GM18858 (cell line): ENCODE measurements around the gene ORC1.
"Not testable (repeated sequence)": the region's sequence is repeated elsewhere in the genome, so short reads cannot be mapped to it uniquely, and the experiment has no call there.

Experiments
- ATAC-seq: cut with Tn5 transposase; IDR thresholded peaks from one replicate; pipeline ENCODE4 v1.9.1; 2021; ENCODE audit not compliant: unreplicated experiment

ORC1 gene

GRCh38 chr1:52393174-52393573 is 11.0 kb downstream of the ORC1 start:
- no peak for ATAC-seq

DNA sequence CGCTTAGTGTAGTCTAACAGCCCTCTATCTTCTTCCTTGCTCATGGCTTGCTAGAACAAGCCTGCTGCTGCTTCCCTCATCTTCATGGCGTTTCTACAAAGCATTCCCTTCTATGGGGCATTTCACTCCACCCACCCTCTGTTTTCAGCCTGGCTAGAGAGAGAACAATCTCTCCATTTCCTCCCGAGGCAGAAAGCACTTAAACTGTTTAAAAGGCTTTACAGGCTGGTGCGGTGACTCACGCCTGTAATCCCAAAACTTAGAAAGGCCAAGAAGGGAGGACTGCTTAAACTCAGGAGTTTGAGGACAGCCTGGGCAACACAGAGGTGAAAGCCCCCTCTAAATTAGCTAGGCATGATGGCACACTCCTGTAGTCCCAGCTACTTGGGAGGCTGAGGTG is 17.8 kb downstream of the ORC1 start:
- ATAC-seq: no peak

DNA sequence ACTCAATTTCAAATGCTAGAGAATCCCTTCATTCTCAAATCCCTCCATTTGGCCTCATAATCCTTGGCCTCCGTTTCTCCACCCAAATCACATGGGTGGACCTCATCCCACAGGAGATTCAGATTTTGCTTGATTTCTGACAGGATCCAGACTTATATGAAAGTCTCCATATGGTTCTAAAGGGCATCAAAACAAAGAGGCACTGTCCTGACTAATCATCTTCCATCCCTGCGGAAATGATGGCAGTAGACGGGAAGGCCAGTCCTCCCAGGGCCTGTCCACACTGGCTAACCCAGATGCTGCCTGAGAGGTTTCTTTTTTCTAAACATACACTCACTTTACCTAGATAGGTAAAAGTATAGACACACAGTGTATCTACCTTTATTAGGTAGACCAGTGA is 18.8 kb downstream of the ORC1 start:
- no peak for ATAC-seq

DNA sequence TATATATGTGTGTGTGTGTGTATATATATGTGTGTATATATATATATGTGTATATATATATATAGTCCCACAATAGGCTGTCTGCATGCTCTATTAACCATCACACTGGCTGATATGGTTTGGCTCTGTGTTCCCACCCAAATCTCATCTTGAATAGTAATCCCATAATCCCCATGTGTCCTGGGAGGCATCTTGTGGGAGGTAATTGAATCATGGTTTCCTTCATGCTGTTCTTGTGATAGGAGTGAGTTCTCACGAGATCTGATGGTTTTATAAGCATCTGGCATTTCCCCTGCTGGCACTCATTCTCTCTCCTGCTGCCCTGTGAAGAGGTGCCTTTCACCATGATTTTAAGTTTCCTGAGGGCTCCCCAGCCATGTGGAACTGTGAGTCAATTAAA is 34.4 kb downstream of the ORC1 start:
- ATAC-seq: not testable (repeated sequence)

- ATAC-seq: no peak
These were observed 35.6 kb downstream of the ORC1 start for GRCh38 chr1:52368383-52369172.

DNA sequence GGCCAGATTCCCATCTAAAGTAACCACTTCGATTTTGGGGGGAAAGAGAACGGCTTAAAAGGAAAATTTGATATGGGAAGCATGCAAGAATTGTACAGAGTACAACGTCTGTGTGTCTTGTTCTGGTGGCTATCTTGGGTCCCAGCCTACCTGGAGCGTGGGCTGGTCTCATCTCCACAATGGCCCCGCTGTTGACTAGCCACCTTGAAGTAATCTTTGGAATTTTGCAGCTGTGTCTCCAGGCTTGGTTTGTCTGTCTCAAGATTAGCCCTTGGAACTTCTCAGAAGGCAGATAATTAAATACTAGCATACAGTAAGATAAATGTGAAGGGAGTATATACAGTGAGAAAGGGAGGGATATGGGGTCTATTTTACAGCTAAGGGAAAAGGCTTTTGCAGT is 37.0 kb downstream of the ORC1 start:
- ATAC-seq: no peak

- ATAC-seq: no peak
These were observed 37.8 kb downstream of the ORC1 start for GRCh38 chr1:52366517-52366827.

DNA sequence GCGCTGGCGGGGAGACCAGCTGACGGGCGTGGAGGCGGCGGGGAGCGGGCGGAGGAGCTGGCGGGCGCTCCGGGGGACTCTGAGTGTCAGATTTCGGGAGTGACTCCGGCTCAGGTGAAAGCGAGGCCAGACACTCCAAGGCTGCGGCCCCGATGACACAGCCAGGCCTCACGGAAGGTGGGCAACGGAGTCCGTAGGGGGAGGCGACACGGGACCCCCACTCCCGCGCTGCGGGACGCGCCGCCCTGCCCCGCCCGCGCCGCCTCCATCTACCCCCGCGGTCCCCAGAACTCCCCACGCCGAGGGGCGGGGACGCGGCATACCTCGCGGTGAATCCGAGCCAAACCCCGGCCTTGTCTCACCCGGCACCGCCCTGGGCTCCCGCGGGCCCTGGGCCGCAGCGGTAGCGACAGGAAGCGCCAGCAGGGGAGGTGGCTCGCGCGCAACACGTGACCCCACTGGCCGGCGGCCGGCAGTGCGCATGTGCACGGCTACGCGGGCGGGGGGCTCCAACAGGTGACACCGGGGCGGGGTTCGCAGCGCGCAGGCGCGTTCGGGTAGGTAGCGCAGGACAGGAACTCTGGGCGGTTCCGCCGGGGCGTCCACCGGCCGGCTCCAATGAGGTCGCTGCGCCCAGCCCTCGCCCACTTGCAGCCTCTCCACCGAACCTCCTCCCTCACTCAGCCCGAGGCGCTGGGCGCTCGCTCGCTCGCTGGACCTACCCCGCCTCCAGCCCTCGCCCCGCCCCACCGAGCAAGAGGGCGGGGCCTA is 38.3 kb downstream of the ORC1 start, which contains the start of gene CC2D1B:
Gene CC2D1B (minus strand): TSS at position 460 of the 771 bp plus-strand sequence. CDS start 1,585 bp downstream, outside the sequence.
- ATAC-seq: peak; percentile 82

DNA sequence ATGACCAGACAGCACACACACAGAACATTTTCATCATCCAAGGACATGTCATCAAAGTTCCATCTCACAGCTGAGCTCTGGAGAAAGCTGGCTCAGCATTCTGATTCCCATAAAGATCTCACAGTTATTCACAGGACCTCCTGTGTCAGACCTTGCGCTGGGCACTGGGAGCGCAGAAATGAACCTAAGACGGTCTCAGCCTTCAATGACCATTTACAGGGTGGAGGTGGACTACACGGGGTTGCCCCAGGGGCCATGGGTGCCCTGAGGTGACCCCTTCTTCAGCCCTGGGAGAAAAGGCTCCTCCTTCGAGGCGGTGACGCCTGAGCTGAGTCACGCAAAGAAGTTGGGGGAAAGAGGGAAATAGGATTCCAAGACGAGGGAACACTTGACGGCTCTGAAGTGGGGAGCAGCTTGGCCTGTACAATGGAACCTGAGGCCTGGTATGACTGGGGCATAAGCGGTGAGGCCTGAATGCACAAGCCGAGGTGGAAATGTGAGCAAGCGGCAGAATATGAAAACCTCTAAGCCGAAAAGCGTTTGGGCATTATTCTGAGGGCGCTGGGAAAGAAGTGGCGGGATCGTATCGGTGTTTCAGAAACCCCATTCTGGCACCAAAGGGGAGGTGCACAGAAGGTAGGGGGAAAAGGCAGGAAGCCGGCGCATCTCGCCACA is 39.0 kb downstream of the ORC1 start:
- no peak for ATAC-seq

DNA sequence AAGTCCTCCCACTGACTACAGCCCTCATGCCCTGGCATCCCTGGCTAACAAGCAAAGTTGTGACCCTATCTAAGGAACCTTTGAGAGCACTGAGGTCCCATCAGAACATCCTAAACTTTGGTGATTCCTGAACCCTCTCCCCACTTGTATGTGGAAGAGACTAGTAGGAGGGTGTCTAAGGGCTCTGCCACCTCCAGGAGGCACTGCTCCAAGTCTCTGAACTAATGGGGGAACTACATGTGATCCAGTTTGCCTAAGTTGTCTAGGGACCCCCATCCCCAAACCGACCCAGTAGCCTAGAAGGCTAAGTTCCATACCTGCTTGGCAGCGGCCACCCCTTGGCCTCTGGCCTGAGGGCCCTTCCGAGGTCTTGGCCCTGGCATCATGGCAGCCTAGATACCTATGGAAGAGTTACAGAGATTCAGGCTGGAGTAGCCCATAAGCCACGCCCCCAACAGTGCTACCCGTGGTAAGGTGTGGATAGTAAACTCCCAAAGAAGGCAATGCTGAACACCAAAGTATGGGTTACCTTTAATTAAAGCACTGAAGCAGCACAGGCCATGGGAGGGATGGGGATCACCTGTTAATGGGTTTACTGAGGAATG is 39.9 kb downstream of the ORC1 start:
- ATAC-seq: no peak

GRCh38 chr1:52360595-52360968 is 43.6 kb downstream of the ORC1 start:
- no peak for ATAC-seq

GRCh38 chr1:52359676-52360594 is 44.3 kb downstream of the ORC1 start:
- no peak for ATAC-seq

DNA sequence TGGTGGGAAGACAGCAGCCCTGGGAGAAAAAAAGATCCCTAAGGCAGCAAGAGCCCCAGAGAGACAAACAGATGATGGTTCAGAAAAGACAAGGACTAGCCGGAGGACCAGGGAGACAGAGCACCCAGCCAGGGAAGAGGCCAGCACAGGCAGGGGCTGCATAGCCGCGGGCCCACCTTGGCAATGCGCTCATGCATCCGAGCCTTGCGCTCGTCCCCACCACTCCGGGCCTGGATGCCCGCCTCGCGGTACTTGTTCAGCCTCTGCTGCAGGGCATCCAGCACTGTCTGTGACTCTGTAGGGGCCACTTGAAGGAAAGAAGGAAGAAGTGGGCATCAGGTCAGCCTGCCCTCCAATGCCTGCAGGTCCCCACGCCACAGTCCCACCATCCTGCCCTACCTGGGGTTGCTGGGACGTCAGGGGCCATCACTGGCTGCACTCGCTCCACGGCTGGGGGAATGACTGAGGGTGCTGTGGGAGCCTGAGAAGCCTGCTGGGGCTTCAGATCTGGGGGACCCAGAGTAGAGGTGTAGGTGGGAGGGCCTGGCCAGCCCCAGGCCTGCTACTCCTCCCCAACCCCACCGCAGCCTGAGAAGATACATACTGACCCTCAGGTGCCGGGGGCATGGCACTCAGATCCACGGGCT is 45.2 kb downstream of the ORC1 start:
- no peak for ATAC-seq

DNA sequence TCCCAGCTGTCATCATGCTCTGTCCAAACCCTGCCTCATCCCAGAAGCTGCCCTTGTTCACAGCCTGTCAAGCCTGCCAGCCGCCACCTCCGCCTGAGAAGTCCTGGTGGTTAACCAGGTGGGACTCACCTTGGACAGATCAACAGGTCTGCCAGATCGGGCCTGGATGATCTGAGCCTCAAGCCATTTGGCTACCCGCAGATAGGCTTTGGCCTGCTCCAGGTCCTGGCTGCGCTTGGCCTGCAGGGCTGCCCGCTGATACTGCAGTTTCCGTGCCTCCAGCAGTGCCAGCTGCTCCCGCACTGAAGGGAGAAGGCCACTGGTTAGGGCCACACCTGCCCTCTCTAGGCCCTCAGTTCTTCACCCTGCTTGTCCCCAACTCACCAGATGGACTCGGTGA is 46.8 kb downstream of the ORC1 start:
- ATAC-seq: no peak

- ATAC-seq: no peak
These were observed 47.3 kb downstream of the ORC1 start for GRCh38 chr1:52356818-52357355.

DNA sequence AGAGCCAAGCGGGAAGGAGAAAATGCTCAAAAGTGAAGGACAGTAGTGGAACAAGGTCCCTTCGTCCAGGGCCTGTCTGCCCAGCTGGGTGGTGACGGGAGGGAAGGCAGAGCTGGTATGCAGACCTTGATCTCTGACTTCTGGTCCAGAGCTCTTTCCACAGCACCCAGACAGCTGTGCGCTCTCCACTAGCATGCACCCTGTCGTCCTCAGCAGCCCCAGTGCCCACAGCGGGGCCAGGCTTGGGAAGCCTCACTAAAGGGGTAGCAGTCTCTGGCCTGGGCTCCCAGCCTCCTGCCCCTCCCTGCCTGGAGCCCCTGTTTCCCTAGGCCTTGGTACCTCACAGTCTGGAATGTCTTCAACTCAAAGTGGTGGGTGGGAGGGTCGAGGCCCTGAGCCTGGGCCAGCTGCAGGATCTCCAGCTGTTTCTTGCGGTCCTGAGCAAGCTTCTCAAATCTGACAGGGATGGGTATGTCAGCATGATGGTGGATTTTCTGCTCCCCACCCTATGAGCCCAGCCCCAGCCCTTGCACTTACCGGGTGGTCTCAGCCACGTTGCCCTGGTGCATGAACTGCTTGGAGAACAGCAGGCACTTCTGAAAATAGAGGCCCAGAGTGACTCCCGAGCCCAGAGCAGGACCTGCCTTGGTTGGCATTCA is 48.2 kb downstream of the ORC1 start:
- ATAC-seq: no peak

GRCh38 chr1:52355436-52355835 is 48.8 kb downstream of the ORC1 start:
- no peak for ATAC-seq

DNA sequence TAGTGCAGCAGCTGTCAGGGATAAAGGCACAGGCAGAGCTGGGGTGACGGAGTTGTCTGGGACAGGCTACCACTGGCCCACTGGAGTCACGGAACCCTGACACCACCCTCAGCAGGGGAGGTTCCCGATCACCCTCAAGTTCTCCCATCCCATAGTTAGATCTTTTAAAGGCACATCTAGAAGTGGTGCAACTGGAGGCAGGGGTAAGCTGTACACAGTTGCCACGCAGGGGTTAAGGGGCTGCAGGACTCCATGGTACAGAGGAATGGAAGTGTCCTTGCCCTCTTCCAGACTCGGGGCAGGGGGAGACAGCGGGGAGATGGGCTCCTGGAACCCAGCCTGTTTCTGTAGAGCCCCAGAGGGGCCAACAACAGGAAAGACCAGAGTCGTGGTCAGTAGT is 51.5 kb downstream of the ORC1 start:
- ATAC-seq: no peak

DNA sequence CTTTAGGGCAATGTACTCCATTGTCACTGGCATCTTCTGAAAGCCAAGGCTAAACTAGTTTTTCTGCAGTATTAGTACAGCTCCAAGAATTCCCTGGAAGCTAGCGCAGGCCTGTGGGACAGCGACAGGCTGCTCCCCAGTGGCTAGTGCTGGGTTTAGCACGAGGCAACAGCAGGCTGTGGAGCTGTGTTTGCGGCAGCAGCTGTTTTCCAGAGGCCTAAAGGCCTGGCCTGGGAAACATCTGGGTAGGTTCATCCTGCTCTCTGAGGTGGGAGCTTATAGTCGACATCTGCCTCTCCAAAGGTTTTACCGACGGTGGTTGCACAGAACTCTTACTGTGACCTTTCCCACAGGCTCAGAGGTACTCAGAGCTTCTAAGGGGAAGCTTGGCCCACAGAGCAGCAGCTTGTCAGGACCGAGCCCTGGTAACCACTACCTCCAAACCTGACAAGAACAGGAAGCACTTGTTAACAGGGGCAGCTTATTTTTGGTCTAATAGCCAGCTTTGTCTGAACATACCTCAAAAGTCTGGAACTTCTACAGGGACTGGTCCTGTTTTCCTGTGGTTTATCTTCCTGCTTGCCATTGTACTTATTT is 55.4 kb downstream of the ORC1 start:
- no peak for ATAC-seq
